GM06990 (cell line): Measurements from ENCODE around the gene SARDH.

ENCODE experiments used
- DNase-seq: peaks from one replicate; pipeline ENCODE4 v3.0.0-alpha.2; 2011; ENCODE audit not compliant: insufficient read length; ENCODE audit errors: extremely low read depth
- H3K27me3 ChIP-seq: replicated peaks from 2 replicates; pipeline ENCODE4 v1.6.0; 2011; ENCODE audit warnings: low read length; ENCODE audit not compliant: control insufficient read depth, insufficient read depth
- H3K36me3 ChIP-seq: 2 replicates; pipeline ENCODE4 v1.5.1; 2011; ENCODE audit warnings: low read length; ENCODE audit not compliant: control insufficient read depth, insufficient read depth
- H3K4me3 ChIP-seq: replicated peaks from 2 replicates; pipeline ENCODE4 v1.5.1; 2011; ENCODE audit warnings: low read depth, mild to moderate bottlenecking, control low read depth, low read length
- CTCF ChIP-seq: IDR thresholded peaks from 2 replicates; pipeline ENCODE4 v1.5.1; 2011; ENCODE audit warnings: low read length, control low read depth, mild to moderate bottlenecking, inconsistent platforms; ENCODE audit not compliant: insufficient read depth, poor library complexity, severe bottlenecking

Gene SARDH

GRCh38 chr9:133665096-133665495, 73.1 kb downstream of the SARDH start:
- no peaks in the 10 kb centered on the region; the same call in 1 of the 2 replicates for H3K27me3 ChIP-seq
- no peak for DNase-seq
- no peaks in the 10 kb centered on the region for H3K36me3 ChIP-seq
- TF ChIP-seq CTCF, result no peak
- H3K4me3 ChIP-seq, result no peak overlapping the region

GRCh38 chr9:133664173-133665050, 73.7 kb downstream of the SARDH start:
- DNase-seq, result no peak
- no peak overlapping the region for H3K4me3 ChIP-seq
- no peaks in the 10 kb centered on the region; the same call in 1 of the 2 replicates for H3K27me3 ChIP-seq
- no peak for TF ChIP-seq CTCF
- no peaks in the 10 kb centered on the region for H3K36me3 ChIP-seq

- no peak for TF ChIP-seq CTCF
- no peak overlapping the region for H3K4me3 ChIP-seq
- no peaks in the 10 kb centered on the region; the same call in 1 of the 2 replicates for H3K27me3 ChIP-seq
- no peak for DNase-seq
- H3K36me3 ChIP-seq, result no peaks in the 10 kb centered on the region
Measured at GRCh38 chr9:133661846-133662540, 76.2 kb downstream of the SARDH start.

- H3K27me3 ChIP-seq, result no peaks in the 10 kb centered on the region; the same call in 1 of the 2 replicates
- no peak for TF ChIP-seq CTCF
- H3K4me3 ChIP-seq, result no peak overlapping the region
- DNase-seq, result no peak
- no peaks in the 10 kb centered on the region for H3K36me3 ChIP-seq
Measured at GRCh38 chr9:133659516-133659915, 78.6 kb downstream of the SARDH start.

- no peak for DNase-seq
- H3K27me3 ChIP-seq, result no peaks in the 10 kb centered on the region; the same call in 1 of the 2 replicates
- no peak overlapping the region for H3K4me3 ChIP-seq
- H3K36me3 ChIP-seq, result no peaks in the 10 kb centered on the region
- TF ChIP-seq CTCF, result no peak
Measured at GRCh38 chr9:133658442-133659431, 79.4 kb downstream of the SARDH start.
